A673 (cell line): Measurements from ENCODE around the gene PRND.

ENCODE experiments used
- CTCF ChIP-seq: fragments of 300-800, 200-600 bp; sonication (generic); conservative IDR thresholded peaks from 2 replicates; pipeline ENCODE4 v1.5.1; 2017; ENCODE audit warnings: low read depth, mild to moderate bottlenecking, antibody characterized with exemption, low read length, moderate library complexity, mixed read lengths
- EZH2 ChIP-seq: fragments of 200-600 bp; sonication (generic); IDR thresholded peaks from 2 replicates; pipeline ENCODE4 v1.6.1; 2017; ENCODE audit warnings: borderline replicate concordance, low read depth, mild to moderate bottlenecking, mixed read lengths, antibody characterized with exemption, low read length; ENCODE audit not compliant: poor library complexity, severe bottlenecking

GRCh38 chr20:4673371-4674001 is 48.2 kb upstream of the PRND start:
- TF ChIP-seq CTCF, result no peak
- no peak for TF ChIP-seq EZH2
